NCI-H2107 treated with DMSO at 0.1 percent for 48 hours (cell line): ENCODE measurements around the gene SETDB2.

ENCODE experiments used
- DNase-seq: peaks from one replicate; lab custom pipeline; 2025; ENCODE audit not compliant: unreplicated experiment; lab: John Stamatoyannopoulos, UW

SETDB2 gene

GRCh38 chr13:49528161-49528560, 84.1 kb downstream of the SETDB2 start:
- no peak for DNase-seq

DNA sequence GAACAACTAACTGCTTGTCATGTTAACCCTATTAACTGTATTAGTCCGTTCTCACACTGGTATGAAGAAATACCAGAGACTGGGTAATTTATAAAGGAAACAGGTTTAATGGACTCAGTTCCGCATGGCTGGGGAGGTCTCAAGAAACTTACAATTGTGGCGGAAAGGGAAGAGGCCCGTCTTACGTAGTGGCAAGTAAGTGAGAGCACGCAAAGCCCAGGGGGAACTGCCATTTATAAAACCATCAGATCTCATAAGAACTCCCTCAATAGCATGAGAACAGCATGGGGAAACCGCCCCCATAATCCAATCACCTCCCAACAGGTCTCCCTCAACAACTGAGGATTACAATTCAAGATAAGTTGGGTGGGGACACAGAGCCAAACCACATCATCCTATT, 86.4 kb downstream of the SETDB2 start:
- no peak for DNase-seq

DNA sequence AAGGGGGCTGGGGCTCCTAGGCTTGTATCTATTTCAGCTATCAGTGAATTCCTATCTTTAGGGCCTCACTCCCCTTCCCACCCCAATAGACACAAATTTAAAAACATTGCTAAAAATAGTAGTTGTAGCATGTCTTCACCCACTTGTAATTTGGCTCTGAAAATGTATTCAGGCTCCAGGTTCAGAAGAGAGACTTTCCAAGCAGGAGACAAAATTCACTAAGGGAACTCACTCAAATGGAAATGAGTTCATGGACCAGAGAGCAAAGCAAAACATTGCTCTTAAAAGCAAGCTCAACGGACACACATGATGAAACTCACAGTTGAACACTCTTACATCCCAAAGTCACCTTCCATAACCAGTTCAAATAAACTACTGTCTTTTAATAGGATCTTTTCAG, 88.5 kb downstream of the SETDB2 start:
- no peak for DNase-seq

- DNase-seq, result no peak
Observed at GRCh38 chr13:49533011-49533410, 88.9 kb downstream of the SETDB2 start.

GRCh38 chr13:49533591-49534269, 89.7 kb downstream of the SETDB2 start:
- DNase-seq, result no peak

DNA sequence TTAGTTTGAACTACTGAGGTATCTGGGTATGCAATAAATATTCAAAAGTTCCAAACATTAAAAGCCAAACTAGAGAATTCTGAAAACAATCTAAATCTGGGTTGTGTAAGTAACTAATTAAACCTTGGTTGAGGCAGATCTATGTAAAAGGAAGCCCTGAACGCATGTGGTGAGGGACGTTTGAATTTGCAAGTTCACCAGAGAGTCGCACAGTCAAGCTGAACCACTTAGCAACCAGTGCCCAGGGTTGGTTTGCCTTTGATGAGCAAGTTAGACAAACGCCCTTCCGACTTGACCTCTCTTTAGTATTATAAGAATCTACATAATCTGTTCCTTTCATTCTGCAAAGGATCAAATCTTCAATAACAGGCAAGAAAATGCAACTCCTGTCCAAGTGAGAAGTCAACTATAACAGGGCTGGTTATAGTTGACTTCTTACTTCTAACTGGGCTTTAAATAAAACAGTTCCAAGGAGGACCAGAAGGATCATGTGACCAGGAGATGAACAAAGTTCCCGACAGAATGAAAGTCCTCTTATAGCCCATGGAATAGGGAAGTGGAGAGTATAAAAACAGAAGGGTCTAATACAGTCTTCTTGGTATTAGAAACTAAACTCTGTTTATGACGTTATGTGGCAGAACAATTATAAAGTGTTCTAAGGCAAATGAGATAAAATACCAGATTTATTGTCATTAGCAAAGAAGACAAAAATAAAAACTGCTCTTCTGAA, 92.2 kb downstream of the SETDB2 start:
- DNase-seq, result no peak

DNA sequence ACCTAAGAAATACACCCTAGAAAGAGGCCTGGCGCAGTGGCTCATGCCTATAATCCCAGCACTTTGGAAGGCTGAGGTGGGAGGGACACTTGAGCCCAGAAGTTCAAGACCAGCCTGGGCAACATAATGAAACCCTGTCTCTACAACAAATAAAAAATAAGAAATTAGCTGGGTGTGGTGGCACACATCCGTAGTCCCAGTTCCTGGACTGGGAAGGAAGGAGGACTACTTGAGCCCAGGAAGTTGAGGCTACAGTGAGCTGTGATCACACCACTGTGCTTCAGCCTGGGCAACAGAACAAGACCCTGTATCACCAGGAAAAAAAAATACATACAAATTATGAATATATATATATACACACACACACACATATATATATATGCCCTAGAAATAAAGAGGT, 94.3 kb downstream of the SETDB2 start:
- no peak for DNase-seq

DNA sequence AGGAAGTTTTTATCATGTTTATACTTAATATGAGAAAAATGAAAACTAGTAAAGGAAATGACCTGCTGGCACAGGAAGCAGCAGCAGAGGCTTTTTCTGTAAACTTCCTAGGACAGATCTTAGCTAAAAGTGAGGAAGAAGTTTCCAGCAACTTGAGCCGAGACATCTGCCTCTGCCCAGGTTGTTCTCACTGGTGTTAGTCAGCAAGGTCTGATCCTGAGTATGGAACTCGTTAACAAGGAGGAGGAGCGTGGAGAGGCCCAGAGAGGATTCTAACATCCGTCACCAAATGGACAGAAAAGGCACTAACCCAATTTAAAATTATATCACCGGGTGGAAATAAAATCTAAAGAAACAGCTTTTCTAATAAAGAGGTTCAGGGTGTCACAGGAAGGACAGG, 95.2 kb downstream of the SETDB2 start:
- DNase-seq, result no peak

- no peak for DNase-seq
Observed at GRCh38 chr13:49539746-49540145, 95.7 kb downstream of the SETDB2 start.

DNA sequence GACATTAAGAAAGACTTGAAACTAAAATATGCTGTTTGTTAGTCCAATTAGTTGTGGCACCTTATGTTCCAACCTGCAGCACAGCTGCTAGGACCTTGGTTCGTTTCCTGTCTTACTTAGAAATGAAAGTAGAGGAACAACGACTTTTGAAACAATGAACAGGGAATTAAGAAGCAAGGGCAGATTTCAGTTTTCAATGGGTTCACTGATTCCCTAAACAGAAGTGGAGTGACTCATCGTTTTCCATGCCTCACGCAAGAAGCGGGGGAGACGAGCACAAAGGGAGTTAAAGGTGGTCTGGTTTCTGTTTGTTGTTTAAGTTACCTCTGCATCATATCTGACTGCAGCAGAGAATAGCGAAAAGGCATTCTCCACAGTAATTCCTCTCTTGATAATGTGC, 96.5 kb downstream of the SETDB2 start:
- DNase-seq, result no peak

DNA sequence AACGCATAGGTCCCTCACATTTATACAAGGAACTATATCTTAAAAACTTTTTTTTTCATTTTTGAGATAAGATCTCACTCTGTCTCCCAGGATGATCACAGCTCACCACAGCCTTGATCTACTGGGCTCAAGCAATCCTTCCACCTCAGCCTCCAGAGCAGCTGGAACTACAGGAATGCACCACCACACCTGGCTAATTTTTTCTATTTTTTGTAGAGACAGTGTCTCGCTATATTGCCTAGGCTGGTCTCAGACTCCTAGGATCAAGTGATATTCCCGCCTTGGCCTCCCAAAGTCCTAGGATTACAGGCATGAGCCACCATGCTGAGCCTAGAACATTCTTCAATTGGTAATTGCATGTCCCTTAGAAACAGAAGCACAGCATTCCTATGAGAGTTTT, 99.6 kb downstream of the SETDB2 start:
- no peak for DNase-seq
